SU-DHL-6 (cell line): ENCODE results near the gene FAM156B.
"Not testable (repeated sequence)": the region's sequence is repeated elsewhere in the genome, so short reads cannot be mapped to it uniquely, and the experiment has no call there.

Experiments
- H2AFZ ChIP-seq: fragments of 200-600 bp; sonication (generic); 2 replicates; pipeline ENCODE4 v1.6.1; 2014; ENCODE audit warnings: low read depth, mild to moderate bottlenecking, moderate library complexity, mixed read lengths, antibody characterized with exemption, low read length; ENCODE audit not compliant: severe bottlenecking
- H3F3A ChIP-seq: fragments of 200-600 bp; shearing (Covaris generic); 2 replicates; pipeline ENCODE4 v1.6.0; 2016; ENCODE audit warnings: antibody characterized with exemption, mild to moderate bottlenecking; ENCODE audit not compliant: insufficient read depth
- H3K27ac ChIP-seq: fragments of 200-600 bp; sonication (generic); 2 replicates; pipeline ENCODE4 v1.5.1; 2016; ENCODE audit warnings: low read depth, mild to moderate bottlenecking, low read length, moderate library complexity, mixed read lengths
- H3K27me3 ChIP-seq: fragments of 200-600 bp; sonication (generic), shearing (Covaris generic); 2 replicates; pipeline ENCODE4 v1.6.0; 2014; ENCODE audit warnings: mild to moderate bottlenecking, low read length
- H3K36me3 ChIP-seq: fragments of 200-600 bp; sonication (generic); 2 replicates; pipeline ENCODE4 v1.6.1; 2014; ENCODE audit warnings: mild to moderate bottlenecking, low read length, mixed read lengths
- H3K4me2 ChIP-seq: fragments of 300-600, 200-600 bp; shearing (Covaris generic), sonication (generic); 2 replicates; pipeline ENCODE4 v1.6.0; 2014; ENCODE audit warnings: low read length, low read depth, mild to moderate bottlenecking; ENCODE audit not compliant: poor library complexity, severe bottlenecking
- H3K4me3 ChIP-seq: fragments of 200-600 bp; sonication (generic); 2 replicates; pipeline ENCODE4 v1.5.1; 2014; ENCODE audit warnings: antibody characterized with exemption, low read length, mild to moderate bottlenecking, mixed read lengths; ENCODE audit not compliant: insufficient read depth, poor library complexity, severe bottlenecking
- H3K79me2 ChIP-seq: fragments of 200-600 bp; sonication (generic); 2 replicates; pipeline ENCODE4 v1.6.1; 2014; ENCODE audit warnings: mild to moderate bottlenecking, low read length, moderate library complexity; ENCODE audit not compliant: insufficient read depth
- H3K9ac ChIP-seq: fragments of 200-600 bp; sonication (generic); 2 replicates; pipeline ENCODE4 v1.7.0; 2014; ENCODE audit warnings: mild to moderate bottlenecking, low read length
- H3K9me2 ChIP-seq: fragments of 200-600 bp; sonication (generic); replicated peaks from 2 replicates; pipeline ENCODE4 v1.6.1; 2014; ENCODE audit warnings: low read length; ENCODE audit not compliant: insufficient read depth
- H3K9me3 ChIP-seq: fragments of 200-600 bp; sonication (generic); 2 replicates; pipeline ENCODE4 v1.6.1; 2014; ENCODE audit warnings: low read length, mixed read lengths; ENCODE audit not compliant: insufficient read depth
- H4K20me1 ChIP-seq: fragments of 200-600 bp; sonication (generic); 2 replicates; pipeline ENCODE4 v1.6.1; 2014; ENCODE audit warnings: low read depth, mild to moderate bottlenecking, antibody characterized with exemption, low read length, moderate library complexity, mixed read lengths
- CTCF ChIP-seq: fragments of 200-600 bp; sonication (generic); IDR thresholded peaks from one replicate; pipeline ENCODE4 v1.5.1; 2017; ENCODE audit warnings: antibody characterized with exemption, mild to moderate bottlenecking, low read length, moderate library complexity; ENCODE audit not compliant: insufficient read depth, poor library complexity, severe bottlenecking
- EZH2phosphoT487 ChIP-seq: fragments of 200-600 bp; sonication (generic), shearing (Covaris generic); conservative IDR thresholded peaks from 2 replicates; pipeline ENCODE4 v1.6.1; 2018; ENCODE audit warnings: mild to moderate bottlenecking, antibody characterized with exemption, low read length, moderate library complexity, mixed read lengths

The FAM156B gene

GRCh38 chrX:52933976-52934703 lies 37.0 kb downstream of the FAM156B start:
- H2AFZ ChIP-seq, result peak overlapping the region; percentile 32
- H3K27me3 ChIP-seq, result no peaks in the 10 kb centered on the region
- peak overlapping the region; percentile 84 for H3K9ac ChIP-seq
- H3K36me3 ChIP-seq, result no peaks in the 10 kb centered on the region
- no peak for TF ChIP-seq EZH2phosphoT487
- no peak for TF ChIP-seq CTCF
- peaks cover 6% of the 10 kb centered on the region; the same call in 1 of the 2 replicates for H3F3A ChIP-seq
- H3K79me2 ChIP-seq, result no peaks in the 10 kb centered on the region
- H3K9me3 ChIP-seq, result no peaks in the 10 kb centered on the region
- H3K4me2 ChIP-seq, result peak overlapping the region; percentile 92
- H4K20me1 ChIP-seq, result no peaks in the 10 kb centered on the region
- H3K27ac ChIP-seq, result peak overlapping the region; percentile 93
- H3K4me3 ChIP-seq, result peak overlapping the region; percentile 62
- H3K9me2 ChIP-seq, result no peaks in the 10 kb centered on the region

GRCh38 chrX:52934704-52935469 lies 37.8 kb downstream of the FAM156B start:
- Histone ChIP-seq H3K79me2 (no peaks in the 10 kb centered on the region), H3F3A (peaks cover 6% of the 10 kb centered on the region; the same call in 1 of the 2 replicates), H3K27ac (peak overlapping the region; percentile 93), H3K27me3 (no peaks in the 10 kb centered on the region), H3K9me2 (no peaks in the 10 kb centered on the region), H2AFZ (peak overlapping the region; percentile 76), H3K9ac (peak overlapping the region; percentile 84), H3K36me3 (no peaks in the 10 kb centered on the region), H3K4me2 (peak overlapping the region; percentile 92), H3K4me3 (peak overlapping the region; percentile 62), H3K9me3 (no peaks in the 10 kb centered on the region), H4K20me1 (no peaks in the 10 kb centered on the region)
- no peak for TF ChIP-seq EZH2phosphoT487
- TF ChIP-seq CTCF, result peak; percentile 50

GRCh38 chrX:52935470-52935784 lies 38.3 kb downstream of the FAM156B start:
- not testable (repeated sequence) for H3K36me3 ChIP-seq
- peak overlapping the region; percentile 62 for H3K4me3 ChIP-seq

GRCh38 chrX:52940704-52941103 lies 43.6 kb downstream of the FAM156B start:
- H3K9ac ChIP-seq, H3K27ac ChIP-seq: not testable (repeated sequence)

More at GRCh38 chrX:52935470-52935784, 38.3 kb downstream of the FAM156B start:
- not testable (repeated sequence) for H3F3A ChIP-seq, H3K9me3 ChIP-seq, H3K9me2 ChIP-seq, H3K79me2 ChIP-seq, H4K20me1 ChIP-seq, H3K27me3 ChIP-seq
- H3K9ac ChIP-seq, result peak overlapping the region; percentile 84
- peak overlapping the region; percentile 93 for H3K27ac ChIP-seq
- H3K4me2 ChIP-seq, result peak overlapping the region; percentile 83
- peak overlapping the region; percentile 76 for H2AFZ ChIP-seq

GRCh38 chrX:52941728-52942127 lies 44.6 kb downstream of the FAM156B start:
- not testable (repeated sequence) for H4K20me1 ChIP-seq, H3K4me3 ChIP-seq, H2AFZ ChIP-seq, H3K27ac ChIP-seq, H3K27me3 ChIP-seq, H3K36me3 ChIP-seq, H3F3A ChIP-seq, H3K9me3 ChIP-seq, H3K79me2 ChIP-seq, H3K9ac ChIP-seq, H3K9me2 ChIP-seq, H3K4me2 ChIP-seq

More at GRCh38 chrX:52940704-52941103, 43.6 kb downstream of the FAM156B start:
- H3F3A ChIP-seq, H3K9me2 ChIP-seq, H2AFZ ChIP-seq, H3K79me2 ChIP-seq, H3K4me2 ChIP-seq, H3K36me3 ChIP-seq, H3K9me3 ChIP-seq, H3K4me3 ChIP-seq, H4K20me1 ChIP-seq, H3K27me3 ChIP-seq: not testable (repeated sequence)

GRCh38 chrX:52945838-52946494 lies 48.8 kb downstream of the FAM156B start:
- H3F3A ChIP-seq, H3K4me3 ChIP-seq, H3K4me2 ChIP-seq, H3K27ac ChIP-seq, H3K79me2 ChIP-seq, H3K9me3 ChIP-seq, H4K20me1 ChIP-seq, H3K36me3 ChIP-seq, H3K27me3 ChIP-seq, H3K9ac ChIP-seq, H2AFZ ChIP-seq, H3K9me2 ChIP-seq: not testable (repeated sequence)
